ENCODE results near the gene PLEKHA3. TPM values are rescaled to one million over a fixed set of nuclear protein-coding genes. Genes with fewer than 3 reads are reported as not detected.
A peak's percentile ranks its signal among the peaks of the same experiment; 100 is the strongest.

Gene PLEKHA3
- total and polyA plus RNA-seq, 10 of the 15 experiments (the other 5 are each of a cell fraction or from before 2014, with no cell fraction given): 1.4 to 21.1 (median 7.4) TPM

- TF ChIP-seq ZNF687 (IDR thresholded peaks at IDR 0.05) (peak; percentile 80; the same call in 1 of the 2 replicates), SREBF1 (IDR thresholded peaks at IDR 0.05; ENCODE audit: low read length) (no peak), NRF1 (conservative IDR thresholded peaks at IDR 0.05; ENCODE audit: low read depth, low read length) (0 out of 2 replicates have a peak, but pooled peaks have one; percentile 2), ASH2L (IDR thresholded peaks at IDR 0.05; ENCODE audit: borderline replicate concordance, low read depth) (peak; percentile 99), KAT2A (conservative IDR thresholded peaks at IDR 0.05; ENCODE audit: control insufficient read depth, low read depth, low read length) (no peak), ZNF384 (IDR thresholded peaks at IDR 0.05; ENCODE audit: borderline replicate concordance, low read depth, low read length) (peak; percentile 26; the same call in 1 of the 2 replicates), CREM (IDR thresholded peaks at IDR 0.05; ENCODE audit: low read depth) (peak; percentile 86), POLR2AphosphoS5 (IDR thresholded peaks at IDR 0.05; ENCODE audit: low read length) (peak; percentile 66), POLR2AphosphoS2 (IDR thresholded peaks at IDR 0.05; ENCODE audit: low read depth, low read length) (0 out of 2 replicates have a peak, but pooled peaks have one; percentile 46), CBFB (IDR thresholded peaks at IDR 0.05; ENCODE audit: low read depth) (peak; percentile 8; the same call in 1 of the 2 replicates), SMAD5 (IDR thresholded peaks at IDR 0.05; ENCODE audit: low read depth) (peak; percentile 56; the same call in 1 of the 2 replicates), RCOR1 (conservative IDR thresholded peaks at IDR 0.05; ENCODE audit: low read depth, low read length) (peak; percentile 87; the same call in 1 of the 2 replicates), TCF3 (IDR thresholded peaks at IDR 0.05; ENCODE audit: borderline replicate concordance, insufficient read depth, low read depth, low read length) (no peak), IRF5 (IDR thresholded peaks at IDR 0.05; ENCODE audit: borderline replicate concordance) (no peak), E2F8 (IDR thresholded peaks at IDR 0.05; ENCODE audit: low read depth, partially characterized antibody) (no peak), LARP7 (IDR thresholded peaks at IDR 0.05) (peak; percentile 74), NBN (IDR thresholded peaks at IDR 0.05) (peak; percentile 60; the same call in 1 of the 2 replicates), HCFC1 (IDR thresholded peaks at IDR 0.05; ENCODE audit: low read length) (no peak), IRF4 (IDR thresholded peaks at IDR 0.05; ENCODE audit: low read depth, low read length) (no peak; the same call in 1 of the 2 replicates), RAD21 (IDR thresholded peaks at IDR 0.05; ENCODE audit: insufficient read depth, low read depth, low read length) (peak; percentile 92), EP300 (IDR thresholded peaks at IDR 0.05; ENCODE audit: borderline replicate concordance in 1 of 2, control insufficient read depth in 1 of 2, low read depth in 2 of 2, low read length in 2 of 2) (peak in 1 of 2 experiments; percentile 43; a peak in 1 of 4 replicates)
Observed at GRCh38 chr2:178478439-178479274, 1.6 kb upstream of the PLEKHA3 start, which contains the start of gene FKBP7 (continued).

Data from GM12878 (cell line).